Measurements from ENCODE around the gene APOLD1.
"Not testable (repeated sequence)": the region's sequence is repeated elsewhere in the genome, so short reads cannot be mapped to it uniquely, and the experiment has no call there.

The APOLD1 gene

GRCh38 chr12:12784911-12785814 lies at the start of gene APOLD1:
APOLD1 (plus strand) TSS chr12:12785659; CDS start chr12:12785692, 33 bp downstream.
- no peak for DNase-seq (ENCODE audit: low read depth, low spot score)

GRCh38 chr12:12736759-12737676 lies 48.4 kb upstream of the APOLD1 start:
- no peak for DNase-seq (ENCODE audit: low read depth, low spot score)

- not testable (repeated sequence) for DNase-seq (ENCODE audit: low read depth, low spot score)
Observed at GRCh38 chr12:12738152-12738551, 47.3 kb upstream of the APOLD1 start.

GRCh38 chr12:12741660-12742059 lies 43.8 kb upstream of the APOLD1 start:
- DNase-seq (ENCODE audit: low read depth, low spot score) = no peak

GRCh38 chr12:12744546-12745305 lies 40.7 kb upstream of the APOLD1 start:
- no peak for DNase-seq (ENCODE audit: low read depth, low spot score)

- no peak for DNase-seq (ENCODE audit: low read depth, low spot score)
Observed at GRCh38 chr12:12745576-12746211, 39.8 kb upstream of the APOLD1 start.

GRCh38 chr12:12747278-12747677 lies 38.2 kb upstream of the APOLD1 start:
- DNase-seq (ENCODE audit: low read depth, low spot score) = no peak

GRCh38 chr12:12748044-12748443 lies 37.4 kb upstream of the APOLD1 start:
- DNase-seq (ENCODE audit: low read depth, low spot score) = no peak

GRCh38 chr12:12749433-12749832 lies 36.0 kb upstream of the APOLD1 start:
- DNase-seq (ENCODE audit: low read depth, low spot score) = no peak

- no peak for DNase-seq (ENCODE audit: low read depth, low spot score)
Observed at GRCh38 chr12:12755923-12756322, 29.5 kb upstream of the APOLD1 start.

- no peak for DNase-seq (ENCODE audit: low read depth, low spot score)
Observed at GRCh38 chr12:12757121-12757520, 28.3 kb upstream of the APOLD1 start.

GRCh38 chr12:12759234-12759915 lies 26.1 kb upstream of the APOLD1 start:
- no peak for DNase-seq (ENCODE audit: low read depth, low spot score)

- DNase-seq (ENCODE audit: low read depth, low spot score) = no peak
Observed at GRCh38 chr12:12764824-12765223, 20.6 kb upstream of the APOLD1 start.

- DNase-seq (ENCODE audit: low read depth, low spot score) = no peak
Observed at GRCh38 chr12:12770262-12770661, 15.2 kb upstream of the APOLD1 start.

- no peak for DNase-seq (ENCODE audit: low read depth, low spot score)
Observed at GRCh38 chr12:12774791-12775190, 10.7 kb upstream of the APOLD1 start.

GRCh38 chr12:12776261-12776660 lies 9.2 kb upstream of the APOLD1 start:
- DNase-seq (ENCODE audit: low read depth, low spot score) = no peak

GRCh38 chr12:12777092-12777491 lies 8.4 kb upstream of the APOLD1 start:
- no peak for DNase-seq (ENCODE audit: low read depth, low spot score)

GRCh38 chr12:12779007-12779406 lies 6.5 kb upstream of the APOLD1 start:
- DNase-seq (ENCODE audit: low read depth, low spot score) = no peak

GRCh38 chr12:12779529-12779928 lies 5.9 kb upstream of the APOLD1 start:
- no peak for DNase-seq (ENCODE audit: low read depth, low spot score)

- no peak for DNase-seq (ENCODE audit: low read depth, low spot score)
Observed at GRCh38 chr12:12784116-12784515, 1.3 kb upstream of the APOLD1 start.

- DNase-seq (ENCODE audit: low read depth, low spot score) = no peak
Observed at GRCh38 chr12:12786351-12786705, 869 bp downstream of the APOLD1 start.

All from activated naive CD8-positive, alpha-beta T cell treated with anti-CD3 and anti-CD28 coated beads, Interleukin-2, amount 50 U/mL, for 16 hours (primary cell).